HG03066 (cell line): Measurements from ENCODE around the gene NOP9.
"Not testable (repeated sequence)": the region's sequence is repeated elsewhere in the genome, so short reads cannot be mapped to it uniquely, and the experiment has no call there.

Experiments used
- ATAC-seq: cut with Tn5 transposase; IDR thresholded peaks from one replicate; pipeline ENCODE4 v1.9.1; 2021; ENCODE audit warnings: low read depth; ENCODE audit not compliant: unreplicated experiment

The NOP9 gene

DNA sequence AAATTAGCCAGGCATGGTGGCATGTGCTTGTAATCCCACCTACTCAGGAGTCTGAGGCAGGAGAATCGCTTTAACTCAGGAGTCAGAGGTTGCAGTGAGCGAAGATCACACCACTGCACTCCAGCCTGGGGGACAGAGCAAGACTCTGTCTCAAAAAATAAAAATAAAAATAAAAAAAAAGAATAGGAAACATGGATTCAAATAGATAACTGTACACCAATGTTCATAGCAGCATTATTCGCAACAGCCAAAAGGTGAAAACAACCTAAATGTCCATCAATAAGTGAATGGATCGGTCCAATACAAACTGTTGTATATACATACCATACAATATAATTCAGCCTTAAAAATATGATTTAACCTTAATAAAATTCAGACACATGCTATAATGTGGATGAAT lies 43.2 kb downstream of the NOP9 start:
- no peak for ATAC-seq

DNA sequence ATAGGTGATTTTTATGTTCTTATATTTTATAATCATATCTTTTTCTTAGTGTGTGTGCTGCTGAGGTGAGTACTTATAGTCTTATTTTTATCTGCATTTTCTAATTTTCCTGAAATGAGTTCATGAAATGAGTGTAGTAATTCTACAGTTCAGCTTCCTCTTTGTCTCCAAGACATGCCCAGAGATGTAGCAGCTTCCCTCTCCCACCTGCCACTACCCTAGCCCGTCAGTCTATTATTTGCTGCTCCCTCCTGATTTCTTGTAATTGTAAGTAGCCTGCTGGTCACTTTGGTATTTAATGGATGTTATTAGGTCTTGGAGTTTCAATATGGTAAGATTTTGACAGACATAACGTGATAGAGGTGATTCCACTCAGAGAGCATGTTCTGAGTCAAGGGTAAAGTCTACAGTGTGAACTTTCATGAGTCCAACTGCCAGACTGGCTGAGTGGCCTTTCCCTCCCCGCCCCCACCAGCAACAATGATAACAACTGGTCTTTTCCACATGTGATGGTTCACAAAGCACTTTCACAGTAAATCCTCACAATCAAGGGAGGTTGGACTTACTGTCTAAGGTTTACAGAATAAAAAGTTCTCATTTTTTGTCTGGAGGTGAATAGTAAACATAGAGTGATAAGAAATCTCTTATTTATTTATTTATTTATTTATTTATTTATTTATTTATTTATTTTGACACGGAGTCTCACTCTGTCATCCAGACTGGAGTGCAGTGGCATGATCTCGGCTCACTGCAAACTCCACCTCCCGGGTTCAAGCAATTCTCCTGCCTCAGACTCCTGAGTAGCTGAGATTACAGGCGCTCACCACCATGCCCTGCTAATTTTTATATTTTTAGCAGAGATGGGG lies 44.4 kb downstream of the NOP9 start:
- ATAC-seq: no peak

DNA sequence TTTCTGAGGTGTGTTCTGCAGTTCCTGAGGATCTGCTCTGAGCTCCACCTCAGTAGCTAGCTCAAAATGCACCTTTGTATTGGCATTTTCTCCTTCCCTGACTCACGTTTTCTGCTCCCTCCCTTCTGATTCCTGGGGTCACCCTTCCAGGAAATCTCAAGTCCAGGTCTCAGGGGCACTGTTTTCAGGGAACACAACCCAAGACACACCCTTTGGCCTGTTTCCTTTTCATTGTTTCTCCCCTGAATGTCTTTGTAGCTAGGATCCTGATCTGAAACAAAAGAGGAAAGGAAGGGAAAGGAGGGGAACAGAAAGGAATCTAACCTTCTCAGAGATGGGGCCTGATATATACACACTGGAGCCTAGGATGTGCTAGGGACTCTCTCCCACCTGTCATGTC lies 47.5 kb downstream of the NOP9 start:
- ATAC-seq: no peak

DNA sequence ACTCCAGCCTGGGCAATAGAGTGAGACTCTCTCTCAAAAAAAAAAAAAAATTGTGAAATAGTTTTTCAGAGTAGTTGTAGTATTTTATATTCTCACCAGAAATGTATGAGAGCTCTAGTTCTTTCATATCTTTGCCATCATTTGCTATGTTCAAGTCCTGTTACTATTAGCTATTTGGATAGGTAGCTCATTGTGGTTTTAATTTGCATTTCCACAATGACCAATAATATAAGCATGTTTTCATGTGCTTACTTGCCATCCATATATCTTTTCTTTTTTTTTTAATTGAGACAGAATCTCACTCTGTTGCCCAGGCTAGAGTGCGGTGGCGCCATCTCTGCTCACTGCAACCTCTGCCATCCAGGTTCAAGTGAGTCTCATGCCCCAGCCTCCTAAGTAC lies 48.5 kb downstream of the NOP9 start:
- no peak for ATAC-seq

DNA sequence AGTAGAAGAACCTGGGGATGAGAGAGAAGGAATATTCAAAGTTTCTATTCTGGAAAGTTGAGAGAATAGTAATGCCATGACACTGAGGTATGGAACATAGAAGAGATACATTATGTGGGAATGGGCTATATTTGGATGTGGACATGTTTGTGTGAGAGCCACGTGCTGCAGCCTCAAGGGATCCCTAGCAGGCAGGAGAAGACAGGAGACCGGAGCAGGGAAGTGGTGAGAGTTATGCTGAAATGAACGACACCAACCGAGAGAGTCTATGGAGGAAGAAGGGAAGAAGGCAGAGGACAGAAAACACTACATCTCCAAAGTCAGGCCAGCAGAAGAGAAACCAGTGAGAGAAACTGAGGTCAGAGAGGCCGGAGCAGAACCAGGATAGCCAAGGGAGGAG lies 50.1 kb downstream of the NOP9 start:
- no peak for ATAC-seq

DNA sequence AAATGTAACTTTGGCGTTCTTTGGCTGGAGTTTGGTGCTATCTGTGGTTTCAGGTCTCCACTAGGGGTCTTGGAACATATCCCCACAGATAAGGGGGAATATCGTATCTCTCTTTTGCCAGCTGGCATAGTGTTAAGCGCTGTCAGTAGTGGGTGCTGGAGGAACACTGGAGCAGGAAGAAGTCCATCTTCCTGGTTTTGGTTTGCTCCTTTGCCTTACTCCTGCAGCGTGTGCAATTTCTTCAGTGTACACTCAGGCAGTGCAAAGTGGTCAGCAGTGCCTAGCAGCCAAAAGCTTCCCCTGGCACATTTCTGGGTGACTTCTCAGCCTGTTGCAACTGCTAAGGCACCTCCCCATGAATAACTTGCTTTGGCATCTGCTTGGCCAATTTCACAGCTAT lies 51.9 kb downstream of the NOP9 start:
- no peak for ATAC-seq

DNA sequence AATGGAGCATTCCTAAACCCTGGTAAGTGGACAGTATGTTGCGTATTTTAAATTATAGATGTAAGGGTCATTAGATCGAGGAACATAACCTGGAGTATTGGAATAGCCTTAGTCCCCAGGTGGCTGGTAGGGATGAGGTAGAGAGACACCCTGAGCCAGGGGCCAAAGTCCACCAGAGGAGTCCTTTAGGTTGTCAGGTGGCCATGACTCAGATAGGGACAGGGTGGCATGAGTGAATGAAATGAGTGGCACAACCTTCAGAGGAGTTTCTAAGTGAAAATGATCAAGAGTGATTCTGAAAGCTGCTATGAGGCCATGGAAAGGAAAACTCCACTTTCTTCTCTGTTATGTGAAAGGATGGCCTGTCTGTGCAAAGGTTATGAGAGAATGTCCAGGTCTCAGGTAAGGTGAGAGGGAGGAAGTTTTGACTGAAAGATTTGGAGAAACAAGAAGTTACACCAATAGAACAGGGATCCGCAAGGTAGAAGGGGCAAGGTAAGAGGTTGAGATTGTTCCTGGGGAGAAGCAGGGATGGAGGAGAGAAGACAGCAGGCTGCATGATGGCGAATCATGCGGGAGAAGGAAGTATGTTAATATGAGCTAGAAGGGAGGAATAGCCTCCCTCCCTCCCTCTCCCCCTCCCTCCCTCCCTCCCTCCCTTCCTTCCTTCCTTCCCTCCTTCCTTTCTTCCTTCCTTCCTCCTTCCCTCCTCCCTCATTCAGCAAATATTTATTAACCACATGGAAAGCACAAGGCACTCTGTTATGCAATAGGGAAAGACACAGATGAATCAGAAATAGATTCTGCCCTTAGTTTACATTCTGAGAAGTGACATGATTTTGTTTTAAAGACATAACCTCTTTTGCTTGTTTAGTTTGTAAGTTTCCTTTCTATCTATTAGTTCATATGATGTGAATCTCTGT lies 54.2 kb downstream of the NOP9 start:
- no peak for ATAC-seq

DNA sequence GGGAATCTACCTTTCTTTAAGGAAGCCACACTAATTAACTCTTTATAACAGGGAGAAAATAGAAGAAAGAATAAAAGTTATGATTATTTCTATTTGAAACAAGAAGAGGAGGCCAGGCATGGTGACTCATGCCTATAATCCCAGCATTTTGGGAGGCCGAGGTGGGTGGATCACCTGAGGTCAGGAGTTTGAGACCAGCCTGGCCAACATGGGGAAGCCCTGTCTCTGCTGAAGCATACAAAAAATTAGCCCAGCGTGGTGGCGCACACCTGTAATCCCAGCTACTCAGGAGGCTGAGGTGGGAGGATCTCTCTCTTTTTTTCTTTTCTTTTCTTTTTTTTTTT lies 54.8 kb downstream of the NOP9 start:
- ATAC-seq: not testable (repeated sequence)

DNA sequence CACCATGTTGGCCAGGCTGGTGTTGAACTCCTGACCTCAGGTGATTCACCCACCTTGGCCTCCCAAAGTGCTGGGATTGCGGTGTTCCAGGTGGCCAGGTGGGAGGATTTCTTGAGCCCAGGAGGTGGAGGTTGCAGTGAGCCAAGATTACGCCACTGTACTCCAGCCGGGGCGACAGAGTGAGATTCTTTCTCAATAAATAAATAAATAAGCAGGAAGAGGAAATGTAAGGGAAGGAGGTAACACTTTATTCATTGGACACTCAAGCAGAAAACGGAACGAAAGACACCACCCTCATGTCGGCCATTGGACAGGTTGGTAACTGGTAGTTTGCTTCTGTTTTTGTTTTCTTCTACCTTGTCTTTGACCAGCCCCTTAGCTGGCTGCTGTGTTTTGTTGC lies 55.4 kb downstream of the NOP9 start:
- no peak for ATAC-seq

DNA sequence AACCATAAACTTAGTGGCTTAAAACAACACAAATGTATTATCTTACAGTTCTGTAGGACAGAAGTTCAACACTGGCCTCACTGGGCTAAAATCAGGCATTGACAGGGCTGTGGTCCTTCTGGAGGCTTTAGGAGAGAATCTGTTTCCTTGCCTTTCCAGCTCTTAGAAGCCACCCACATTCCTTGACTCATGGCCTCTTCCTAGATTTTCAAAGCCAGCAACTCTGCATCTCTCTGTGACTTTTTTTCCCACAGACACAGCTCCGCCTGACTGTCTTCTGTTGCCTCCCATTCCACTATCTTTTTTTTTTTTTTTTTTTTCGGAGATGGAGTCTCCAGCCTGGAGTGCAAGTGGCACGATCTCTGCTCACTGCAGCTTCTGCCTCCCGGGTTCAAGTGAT lies 56.6 kb downstream of the NOP9 start:
- no peak for ATAC-seq
